Stromal cell of bone marrow (primary cell): ENCODE results near the gene LYSMD2.

Experiments
- DNase-seq: peaks from one replicate; pipeline ENCODE4 v3.0.0-alpha.2; 2012; ENCODE audit warnings: low read depth

Gene LYSMD2

GRCh38 chr15:51751697-51752683, 14.5 kb upstream of the LYSMD2 start:
- DNase-seq = no peak

- no peak for DNase-seq
Measured at GRCh38 chr15:51750792-51751696, 13.6 kb upstream of the LYSMD2 start, which contains the start of gene TMOD2. TSS of gene TMOD2 (plus strand) at chr15:51751597. CDS start at chr15:51766442, 14,845 bp downstream.

DNA sequence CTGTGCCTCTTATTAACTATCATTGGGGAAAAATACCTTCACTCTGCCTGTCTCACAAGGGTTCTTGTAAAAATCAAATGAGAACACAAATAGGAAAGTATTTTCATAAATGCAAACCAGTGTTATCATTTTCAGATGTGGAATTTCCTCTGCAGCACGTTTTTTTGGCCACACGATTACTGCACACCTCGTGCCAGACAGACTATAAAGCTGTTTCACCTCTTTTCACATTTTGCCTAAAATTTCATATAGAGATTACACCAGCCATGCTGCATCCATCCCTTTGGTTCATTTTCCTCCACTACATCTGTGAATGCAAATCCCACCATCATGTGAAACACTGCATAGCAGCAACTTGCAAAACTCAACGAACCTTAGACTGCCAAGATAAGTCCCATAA, 12.7 kb upstream of the LYSMD2 start:
- no peak for DNase-seq

DNA sequence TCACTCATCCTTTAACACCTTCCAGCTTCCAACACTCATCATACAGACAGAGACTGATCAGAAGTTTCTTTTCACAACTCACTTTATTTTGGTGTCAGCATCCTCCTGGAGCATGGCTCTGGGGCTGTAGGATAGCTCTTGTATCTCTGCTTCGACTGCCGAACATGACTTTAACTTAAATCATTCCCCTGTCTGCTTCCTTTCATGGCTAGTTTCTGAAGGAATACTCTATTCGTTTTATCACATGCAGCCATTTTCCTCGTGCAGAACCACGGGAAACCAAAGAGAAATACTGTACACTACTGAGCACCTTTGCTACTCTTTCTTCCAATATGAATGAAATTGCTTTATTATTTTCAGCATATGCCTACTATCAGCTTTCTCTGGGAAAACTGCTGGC, 11.9 kb upstream of the LYSMD2 start:
- no peak for DNase-seq

GRCh38 chr15:51739061-51739712, 1.7 kb upstream of the LYSMD2 start:
- no peak for DNase-seq

DNA sequence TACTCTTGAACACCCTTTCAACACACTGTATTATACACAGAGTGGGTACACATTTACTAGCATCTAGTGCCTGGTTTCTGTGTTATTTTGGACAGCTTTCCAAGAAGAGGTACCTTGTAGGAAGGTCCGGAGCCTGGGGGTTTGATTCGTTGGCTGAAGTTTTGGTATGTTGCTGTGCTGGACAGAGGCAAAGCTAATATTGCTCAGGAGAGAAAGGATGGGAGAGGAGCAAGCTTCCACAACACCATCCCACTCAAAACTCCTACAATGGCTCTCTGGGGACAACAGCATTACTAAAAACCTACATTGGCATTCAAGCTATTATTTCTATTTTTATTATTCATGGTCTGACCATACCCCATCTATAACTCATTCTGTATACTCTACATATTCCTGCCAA, 1.1 kb upstream of the LYSMD2 start:
- DNase-seq = no peak

DNA sequence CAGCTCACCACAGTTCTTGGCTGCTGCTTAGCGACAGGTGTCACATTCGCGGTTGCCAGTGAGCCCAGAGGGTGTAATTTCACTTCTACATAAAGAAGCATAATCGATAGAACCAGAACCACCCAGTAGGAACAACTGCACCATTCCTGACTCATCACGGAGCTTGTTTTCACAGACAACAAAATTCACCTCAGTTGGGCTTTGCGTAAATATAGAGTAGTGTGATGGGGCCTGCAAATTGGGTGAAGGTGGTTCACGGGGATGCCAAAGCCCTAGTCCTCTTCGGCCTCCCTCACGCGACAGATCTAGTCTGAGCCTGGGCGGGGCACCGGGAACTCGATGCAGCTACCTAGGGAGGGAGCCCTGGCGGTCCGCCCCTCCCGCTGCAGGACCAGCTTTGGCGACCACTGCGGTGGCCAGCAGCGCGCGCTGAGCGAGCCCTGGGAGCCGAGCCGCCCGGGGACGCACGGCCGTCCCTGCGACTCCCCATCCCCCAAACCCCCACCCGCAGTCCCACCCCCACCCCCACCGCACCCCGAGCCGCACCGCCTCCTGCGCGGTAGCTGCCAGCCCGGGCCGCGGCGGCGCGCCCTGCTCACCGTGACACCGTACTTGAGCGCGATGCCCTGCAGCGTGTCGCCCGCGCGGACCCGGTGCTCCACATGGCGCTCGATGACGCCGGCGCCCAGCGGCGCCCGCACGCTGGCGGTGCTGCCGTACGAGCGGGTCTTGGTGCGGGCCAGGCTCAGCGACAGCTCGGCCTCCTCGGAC, 519 bp downstream of the LYSMD2 start:
- DNase-seq = no peak

DNA sequence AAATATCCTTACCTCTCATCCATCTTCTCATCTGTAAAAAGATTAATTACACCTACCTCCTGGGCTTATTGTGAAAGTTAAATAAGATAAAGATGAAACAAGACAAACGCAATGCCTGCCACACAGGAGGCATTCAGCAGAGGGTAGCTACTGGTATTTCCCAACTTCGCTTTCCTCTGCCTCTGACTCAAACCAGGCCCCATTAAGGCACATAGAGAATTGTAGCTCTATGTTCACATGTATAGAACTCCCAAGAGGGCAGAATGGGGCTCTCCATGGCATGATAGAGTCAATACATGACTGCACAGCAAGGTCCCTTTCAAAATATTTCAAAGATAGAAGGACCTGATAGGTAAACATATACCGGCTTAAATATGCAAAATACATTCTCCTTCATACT, 1.4 kb downstream of the LYSMD2 start:
- no peak for DNase-seq

DNA sequence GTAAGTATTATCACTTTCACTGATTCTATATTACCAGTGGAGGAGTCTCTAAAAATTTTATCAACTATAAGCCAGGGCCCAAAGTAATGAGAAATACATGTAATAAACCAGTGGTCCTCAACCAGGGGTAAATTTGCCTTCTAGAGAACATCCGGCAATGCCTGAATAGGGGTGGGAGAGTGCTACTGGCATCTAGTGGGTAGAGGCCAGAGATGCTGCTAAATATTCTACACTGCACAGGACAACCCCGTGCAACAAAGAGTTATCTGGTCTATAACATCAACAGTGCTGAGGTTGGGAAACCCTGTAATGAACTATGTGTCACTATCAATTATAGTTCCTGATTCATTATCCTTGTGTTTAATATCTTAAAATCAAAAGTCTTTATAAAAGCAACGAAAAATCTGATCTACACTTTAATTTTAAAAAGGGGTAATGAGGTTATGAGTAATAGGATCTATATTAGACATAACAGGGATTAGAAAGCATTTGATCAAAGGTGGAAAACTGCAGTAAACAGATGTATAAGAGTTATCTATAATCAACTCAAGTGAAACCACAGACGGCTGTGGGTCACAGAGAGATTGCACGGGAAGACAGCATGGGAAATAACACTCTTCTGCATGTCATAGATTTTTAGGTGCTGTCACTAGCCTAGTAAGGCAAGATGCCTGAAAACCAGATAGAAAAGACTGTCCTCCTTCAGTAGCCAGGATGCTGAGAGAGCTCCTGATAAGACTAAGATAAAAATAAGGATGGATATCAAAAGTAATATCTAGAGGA, 2.0 kb downstream of the LYSMD2 start:
- no peak for DNase-seq

DNA sequence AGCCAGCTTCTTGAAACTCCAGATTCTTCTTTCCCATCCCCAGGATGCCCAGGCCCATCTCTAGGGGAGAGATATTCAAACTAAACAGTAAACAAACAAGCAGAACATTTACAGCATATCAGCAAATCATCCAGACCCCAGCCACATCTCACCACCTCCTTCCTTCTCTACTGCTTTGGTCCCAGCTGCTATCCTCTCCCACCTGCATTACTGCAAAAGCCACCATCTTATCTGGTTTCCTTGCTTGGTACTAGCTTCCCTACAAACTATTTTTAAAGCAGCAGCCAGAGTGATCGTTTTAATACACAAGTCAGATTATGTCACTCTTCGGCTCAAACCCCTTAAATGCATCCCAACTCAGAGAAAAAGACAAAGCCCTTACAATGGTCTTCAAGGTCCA, 4.8 kb downstream of the LYSMD2 start:
- no peak for DNase-seq

DNA sequence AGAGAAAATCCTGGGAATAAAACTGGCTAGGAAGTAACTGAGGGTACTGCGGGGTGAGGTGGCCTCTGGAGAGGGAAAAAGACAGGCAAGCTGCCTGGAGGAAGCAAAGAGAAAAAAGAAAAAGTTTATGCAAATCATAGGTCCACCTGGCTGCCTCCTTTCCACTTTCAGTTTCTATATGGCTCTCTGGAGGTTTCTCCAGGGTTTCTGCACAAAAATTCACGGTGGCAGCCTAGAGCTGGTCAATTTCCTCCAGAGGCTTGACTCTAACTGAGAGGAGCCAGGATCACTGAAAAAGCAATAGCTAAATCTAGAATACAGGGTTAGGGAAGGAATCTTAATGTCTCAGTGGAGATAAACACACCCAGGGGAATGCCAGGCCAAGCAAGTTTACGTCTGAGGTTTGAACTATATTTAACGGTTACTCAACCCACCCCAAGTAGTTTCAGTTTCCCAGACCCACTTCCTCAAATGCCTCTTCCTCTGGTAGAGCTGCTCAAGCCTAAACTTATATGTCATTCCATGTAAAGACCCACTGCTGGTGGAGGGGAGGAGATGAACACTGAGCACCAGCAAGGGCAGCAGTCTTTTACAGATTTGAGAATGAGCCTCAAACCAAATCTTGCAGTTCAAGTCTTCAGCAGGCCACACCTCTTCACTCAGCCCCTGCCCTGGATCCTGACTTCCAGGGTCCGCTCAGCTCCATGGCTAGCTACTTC, 5.7 kb downstream of the LYSMD2 start:
- no peak for DNase-seq

DNA sequence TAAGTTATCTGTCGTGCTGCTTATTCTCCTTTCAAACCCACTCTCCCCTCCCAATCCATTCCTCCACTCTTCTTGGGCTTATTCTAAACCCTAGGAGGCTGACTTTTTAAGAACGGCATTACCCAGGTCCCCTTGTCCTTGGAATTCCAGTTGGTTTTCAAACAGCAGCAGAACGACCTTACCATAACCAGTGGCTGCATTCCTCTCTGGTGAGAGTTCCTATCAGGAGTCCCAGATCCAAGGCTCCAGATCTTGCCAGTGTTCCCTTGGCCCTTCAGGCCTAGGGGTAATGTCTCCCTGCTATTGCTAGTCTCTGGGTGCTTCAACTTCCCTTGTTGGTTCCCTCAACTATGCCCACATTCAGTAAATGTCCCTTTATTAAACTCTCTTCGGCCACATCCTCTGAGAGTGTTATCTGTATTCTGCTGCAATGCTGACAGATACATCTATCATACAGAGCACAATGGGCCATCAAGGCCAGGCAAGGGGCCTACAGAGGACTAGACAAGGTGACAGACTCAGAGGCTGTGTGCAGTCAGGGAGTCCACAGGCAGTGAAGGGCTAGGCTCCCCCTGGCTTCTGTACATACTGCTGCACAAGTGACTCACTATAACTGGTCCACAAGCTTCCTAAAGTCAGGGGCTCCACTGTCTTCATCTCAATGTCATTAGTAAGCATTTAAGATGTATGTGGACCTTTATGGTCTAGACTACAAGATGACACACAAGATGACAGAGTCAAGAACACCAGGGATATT, 10.1 kb downstream of the LYSMD2 start:
- DNase-seq = no peak

DNA sequence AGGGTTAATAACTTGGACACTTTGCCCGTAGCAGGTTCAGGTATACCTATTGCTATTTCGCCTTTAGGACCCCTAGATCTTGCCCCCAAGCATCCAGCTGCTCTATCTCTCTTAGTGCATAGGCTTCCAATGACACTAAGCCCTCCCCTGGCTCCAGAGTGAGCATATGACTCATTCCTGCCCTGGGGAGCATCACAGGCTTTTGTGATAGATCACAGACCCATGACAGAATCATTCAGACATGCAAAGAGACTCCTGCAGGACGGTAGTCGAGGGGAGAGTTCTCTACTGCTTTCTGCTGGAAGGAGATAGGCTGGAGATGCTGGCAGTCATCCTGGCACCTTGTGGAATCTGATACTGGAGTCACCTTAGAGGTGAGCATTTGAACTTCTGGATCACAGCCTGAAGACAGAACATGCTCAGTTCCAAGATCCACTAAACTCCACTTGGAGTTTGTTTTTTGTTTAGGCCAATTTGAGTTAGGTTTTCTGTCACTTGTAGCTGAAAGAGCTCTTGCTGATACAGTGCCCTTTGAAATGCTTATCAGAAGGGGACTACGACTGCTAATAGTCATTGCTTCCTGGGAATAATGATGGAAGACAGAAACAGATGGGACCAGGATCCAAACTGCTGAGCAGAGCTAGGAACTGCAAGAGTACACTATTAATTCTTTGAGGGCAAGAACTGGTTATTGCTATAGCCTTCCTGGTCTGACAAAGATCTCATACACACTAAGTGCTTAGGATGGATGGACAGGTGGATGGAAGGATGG, 11.0 kb downstream of the LYSMD2 start:
- DNase-seq = peak; percentile 70

- DNase-seq = no peak
Measured at GRCh38 chr15:51724673-51725072, 12.8 kb downstream of the LYSMD2 start.

DNA sequence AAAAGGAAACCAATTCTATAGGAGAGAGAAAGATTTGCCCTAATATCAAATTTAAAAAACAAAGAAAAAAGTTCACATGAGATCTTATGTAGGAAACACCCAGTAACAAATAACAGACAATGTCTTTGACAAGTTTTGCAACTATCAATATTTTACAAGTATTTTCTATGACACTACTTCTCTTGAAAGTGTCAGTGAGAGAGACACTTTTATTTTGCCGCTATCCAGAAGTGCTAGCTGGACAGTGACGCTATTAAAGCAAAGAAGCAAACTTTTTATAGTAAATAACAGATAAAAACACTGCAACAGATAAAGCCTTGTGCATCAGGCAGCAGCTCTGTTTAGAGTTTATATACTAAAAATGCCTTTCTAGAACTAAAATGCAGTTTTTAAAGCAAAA, 13.3 kb downstream of the LYSMD2 start:
- no peak for DNase-seq

DNA sequence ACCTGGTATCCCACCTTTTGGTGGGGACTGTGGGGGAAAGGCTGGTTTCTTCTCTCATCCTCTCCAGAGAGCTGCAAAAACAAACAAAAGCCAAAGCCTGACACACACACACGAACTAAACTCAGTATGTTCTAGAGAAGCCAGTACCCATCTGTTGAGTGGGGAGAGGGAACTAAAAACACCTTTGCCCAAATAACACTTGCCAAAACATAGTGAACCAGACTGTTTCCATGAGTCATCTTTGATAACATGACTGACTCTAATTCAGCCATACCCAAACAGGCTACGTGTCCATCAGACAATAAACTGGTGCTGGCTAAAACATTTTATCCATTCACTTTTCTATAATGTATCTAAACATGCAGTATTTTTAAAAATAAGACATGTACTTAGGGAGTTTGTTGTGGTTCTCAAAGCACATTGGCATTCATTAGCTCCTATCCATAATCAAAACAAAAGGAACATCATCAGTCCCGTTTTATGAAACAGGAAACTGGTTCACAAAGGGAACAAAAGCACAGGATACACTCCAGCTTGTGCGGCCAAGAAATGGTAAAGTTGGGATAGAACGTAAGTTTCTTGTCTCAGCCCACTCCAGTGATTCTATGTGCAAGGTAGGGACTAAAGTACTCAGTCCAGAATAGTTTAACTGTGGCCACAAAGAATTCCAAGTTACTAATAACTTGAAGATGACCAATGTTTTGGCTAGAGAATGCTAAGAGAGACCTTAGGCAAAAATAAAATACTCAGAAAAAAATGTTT, 16.1 kb downstream of the LYSMD2 start:
- DNase-seq = no peak

DNA sequence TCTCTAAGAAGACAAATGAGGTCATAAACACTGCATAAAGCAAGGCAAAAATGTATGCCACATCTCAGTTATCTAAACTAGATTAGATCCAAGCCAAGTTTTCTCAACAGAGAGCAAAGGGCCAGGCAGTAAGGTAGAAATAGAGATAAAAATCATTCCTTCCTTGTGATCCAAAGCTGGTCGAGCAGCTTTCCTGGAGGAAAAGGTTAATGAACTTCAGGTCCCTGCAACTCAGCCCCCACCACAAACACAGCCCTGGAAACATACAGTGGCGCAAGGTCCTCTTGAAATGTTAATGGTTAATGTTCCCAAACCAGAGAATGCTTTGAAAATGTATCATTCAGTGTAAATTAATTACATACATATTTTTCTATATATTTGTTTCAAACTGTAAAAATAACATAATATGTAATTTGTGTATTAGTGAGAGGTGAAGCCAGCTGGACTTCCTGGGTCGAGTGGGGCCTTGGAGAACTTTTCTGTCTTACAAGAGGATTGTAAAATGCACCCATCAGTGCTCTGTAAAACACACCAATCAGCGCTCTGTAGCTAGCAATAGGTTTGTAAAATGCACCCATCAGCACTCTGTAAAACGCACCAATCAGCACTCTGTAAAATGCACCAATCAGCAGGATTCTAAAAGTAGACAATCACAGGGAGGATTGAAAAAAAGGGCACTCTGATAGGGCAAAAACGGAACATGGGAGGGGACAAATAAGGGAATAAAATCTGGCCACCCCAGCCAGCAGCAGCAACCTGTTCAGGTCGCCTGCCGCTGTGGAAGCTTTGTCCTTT, 17.1 kb downstream of the LYSMD2 start:
- no peak for DNase-seq
